K562 (cell line): ENCODE results near the gene NPIPB6.
"Not testable (repeated sequence)": the region's sequence is repeated elsewhere in the genome, so short reads cannot be mapped to it uniquely, and the experiment has no call there.

ENCODE experiments used
- ARNT ChIP-seq, 2 experiments: fragments of 450-650 bp; IDR thresholded peaks; 2 replicates each; pipeline ENCODE4 v1.6.1; 2016; ENCODE audit warnings: mild to moderate bottlenecking in 1 of 2
- CTCF ChIP-seq, 3 experiments: IDR thresholded peaks in 2 of 3; conservative IDR thresholded peaks in 1 of 3; 2 replicates each; pipeline ENCODE4 v1.5.1; 2011 to 2012; ENCODE audit warnings: low read length in 3 of 3, mild to moderate bottlenecking in 3 of 3, control low read depth in 2 of 3, improper control_type of control experiment in 1 of 3, inconsistent platforms in 1 of 3, low read depth in 1 of 3, mixed read lengths in 1 of 3, moderate library complexity in 1 of 3; ENCODE audit not compliant: insufficient read depth in 2 of 3
- NELFE ChIP-seq: IDR thresholded peaks from 2 replicates; pipeline ENCODE4 v1.6.1; 2011; ENCODE audit warnings: mild to moderate bottlenecking; ENCODE audit not compliant: insufficient read depth, insufficient read length
- NR2C2 ChIP-seq, 2 experiments: fragments of 200-800 bp in 1 of 2; sonication (Bioruptor generic) in 1 of 2; sonication (generic) in 1 of 2; formaldehyde crosslinking in 1 of 2; IDR thresholded peaks; 2 replicates each; pipeline versions ENCODE4 v1.6.1 to v1.8.0; 2016 to 2022; ENCODE audit warnings: mild to moderate bottlenecking in 1 of 2, missing compliant biosample characterization in 1 of 2, missing genetic modification characterization in 1 of 2, missing genetic modification reagents in 1 of 2
- REST ChIP-seq, 2 experiments: fragments of 450-650 bp; formaldehyde crosslinking in 1 of 2; IDR thresholded peaks; 2 replicates each; pipeline versions ENCODE4 v1.4.0 to v1.6.1; 2014 to 2020; ENCODE audit warnings: mild to moderate bottlenecking in 2 of 2, borderline replicate concordance in 1 of 2, low read depth in 1 of 2
- RFX5 ChIP-seq: IDR thresholded peaks from 2 replicates; pipeline ENCODE4 v1.6.1; 2011; ENCODE audit warnings: low read depth, mild to moderate bottlenecking, improper control_type of control experiment, low read length
- RNF219 ChIP-seq: fragments of 250-450 bp; sonication (Bioruptor Pico); IDR thresholded peaks from 2 replicates; pipeline ENCODE4 v1.5.0; 2022; ENCODE audit warnings: mild to moderate bottlenecking
- ZNF224 ChIP-seq: sonication (generic); formaldehyde crosslinking; IDR thresholded peaks from 2 replicates; pipeline ENCODE4 v1.8.0; 2022; ENCODE audit warnings: mild to moderate bottlenecking, missing genetic modification reagents

GRCh38 chr16:28374281-28374680 is 11.0 kb upstream of the NPIPB6 start:
- TF ChIP-seq RNF219; REST (IDR thresholded peaks at IDR 0.05; ENCODE audit: borderline replicate concordance); REST (CRISPR knock-in tag; IDR thresholded peaks at IDR 0.05; ENCODE audit: low read depth); RFX5; NR2C2 (CRISPR knock-in tag; IDR thresholded peaks at IDR 0.05); NR2C2 (tag; IDR thresholded peaks at IDR 0.05); ZNF224 (CRISPR knock-in tag); NELFE; CTCF (IDR thresholded peaks at IDR 0.05 in 2 of 3, conservative IDR thresholded peaks at IDR 0.05 in 1 of 3; ENCODE audit: insufficient read depth in 2 of 3, low read depth in 1 of 3, low read length in 3 of 3); ARNT (IDR thresholded peaks at IDR 0.05): not testable (repeated sequence)
